ENCODE data around the gene TNFRSF14. TPM values are rescaled to one million over a fixed set of nuclear protein-coding genes. Genes with fewer than 3 reads are reported as not detected.

The TNFRSF14 gene
- total RNA-seq, 4 donors from 2014 or later: 35.2 to 43.6 (median 38.3) TPM

DNA sequence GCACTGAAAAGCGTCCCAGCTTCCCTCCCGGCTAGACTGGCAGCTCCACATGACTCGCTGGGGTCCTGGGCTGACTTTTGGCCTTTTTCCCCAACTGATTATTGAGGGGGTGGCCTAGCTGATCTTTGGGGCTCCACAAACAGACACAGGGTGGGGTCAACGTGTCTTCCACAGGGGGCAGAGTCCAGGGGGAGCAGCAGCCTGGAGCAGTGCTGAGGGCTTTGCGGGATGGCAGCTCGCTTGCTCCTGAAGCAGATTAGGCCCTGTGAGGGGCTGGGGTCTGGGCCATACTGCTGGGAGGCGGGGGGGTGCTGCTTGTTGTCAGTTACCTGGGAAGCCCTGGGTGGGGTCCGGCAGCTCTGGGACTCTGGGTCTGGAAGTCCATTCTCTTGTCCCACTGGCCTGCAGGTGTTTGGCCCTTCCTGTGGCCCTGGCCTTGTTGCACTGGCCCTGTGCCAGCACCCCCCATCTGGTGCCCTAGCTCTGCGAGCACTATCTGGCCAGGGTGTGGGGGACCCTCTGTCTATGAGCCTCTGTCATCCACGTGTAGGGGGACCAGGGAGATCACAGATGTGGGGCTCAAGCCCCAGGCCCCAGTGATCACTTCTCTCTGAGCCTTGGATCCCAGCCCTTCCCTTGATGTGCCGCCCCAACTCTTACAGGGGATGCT is 13.8 kb upstream of the TNFRSF14 start:
- H3K4me3 ChIP-seq (ENCODE audit: low read depth, poor library complexity, severe bottlenecking): no peak overlapping the region
- intact Hi-C loops (cut with DNase I; ENCODE audit: low total_unique reads): no loop called here
- no peak for DNase-seq (ENCODE audit: low spot score in 2 of 2)
- TF ChIP-seq, protein P1, sequence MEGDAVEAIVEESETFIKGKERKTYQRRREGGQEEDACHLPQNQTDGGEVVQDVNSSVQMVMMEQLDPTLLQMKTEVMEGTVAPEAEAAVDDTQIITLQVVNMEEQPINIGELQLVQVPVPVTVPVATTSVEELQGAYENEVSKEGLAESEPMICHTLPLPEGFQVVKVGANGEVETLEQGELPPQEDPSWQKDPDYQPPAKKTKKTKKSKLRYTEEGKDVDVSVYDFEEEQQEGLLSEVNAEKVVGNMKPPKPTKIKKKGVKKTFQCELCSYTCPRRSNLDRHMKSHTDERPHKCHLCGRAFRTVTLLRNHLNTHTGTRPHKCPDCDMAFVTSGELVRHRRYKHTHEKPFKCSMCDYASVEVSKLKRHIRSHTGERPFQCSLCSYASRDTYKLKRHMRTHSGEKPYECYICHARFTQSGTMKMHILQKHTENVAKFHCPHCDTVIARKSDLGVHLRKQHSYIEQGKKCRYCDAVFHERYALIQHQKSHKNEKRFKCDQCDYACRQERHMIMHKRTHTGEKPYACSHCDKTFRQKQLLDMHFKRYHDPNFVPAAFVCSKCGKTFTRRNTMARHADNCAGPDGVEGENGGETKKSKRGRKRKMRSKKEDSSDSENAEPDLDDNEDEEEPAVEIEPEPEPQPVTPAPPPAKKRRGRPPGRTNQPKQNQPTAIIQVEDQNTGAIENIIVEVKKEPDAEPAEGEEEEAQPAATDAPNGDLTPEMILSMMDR (IDR thresholded peaks at IDR 0.05): no peak
- 70 to 82% methylated on average over 8 to 11 of the region's 11 CpGs for WGBS, 2 donors

DNA sequence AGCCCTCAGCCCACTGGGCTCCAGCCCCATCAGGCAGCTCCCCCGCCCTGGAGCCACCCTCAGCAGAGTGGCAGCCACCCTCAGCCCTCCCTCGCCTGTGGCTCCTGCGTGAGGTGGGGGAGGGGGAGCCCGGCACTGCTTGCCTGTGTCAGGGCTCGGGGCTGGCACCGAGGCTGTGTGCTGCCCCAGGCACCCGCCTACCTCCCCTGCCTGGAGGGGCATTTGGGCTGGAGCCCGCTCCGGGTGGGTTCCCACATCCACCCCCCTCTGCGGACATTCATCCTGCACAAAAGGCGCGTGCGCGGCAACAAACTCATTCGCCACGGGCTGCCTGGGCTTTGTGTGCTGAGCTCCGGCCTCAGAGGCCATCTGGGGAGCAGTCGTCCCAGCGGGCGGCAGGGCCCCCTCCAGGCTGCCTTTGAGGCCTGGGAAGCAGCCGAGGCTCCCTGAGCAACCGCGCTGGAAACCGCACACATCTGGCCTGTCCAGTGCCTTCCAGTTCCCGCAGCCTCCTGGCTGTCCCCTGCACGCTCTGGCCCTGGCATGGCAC is 12.6 kb upstream of the TNFRSF14 start:
- intact Hi-C loops (cut with DNase I; ENCODE audit: low total_unique reads): no loop called here
- no peak overlapping the region for H3K4me3 ChIP-seq (ENCODE audit: low read depth, poor library complexity, severe bottlenecking)
- WGBS, 2 donors: 5 to 15% methylated on average over 11 to 19 of the region's 26 CpGs
- TF ChIP-seq, protein P1 (IDR thresholded peaks at IDR 0.05): no peak
- TF ChIP-seq POLR2A (IDR thresholded peaks at IDR 0.05): no peak
- no peak for DNase-seq (ENCODE audit: low spot score in 2 of 2)

DNA sequence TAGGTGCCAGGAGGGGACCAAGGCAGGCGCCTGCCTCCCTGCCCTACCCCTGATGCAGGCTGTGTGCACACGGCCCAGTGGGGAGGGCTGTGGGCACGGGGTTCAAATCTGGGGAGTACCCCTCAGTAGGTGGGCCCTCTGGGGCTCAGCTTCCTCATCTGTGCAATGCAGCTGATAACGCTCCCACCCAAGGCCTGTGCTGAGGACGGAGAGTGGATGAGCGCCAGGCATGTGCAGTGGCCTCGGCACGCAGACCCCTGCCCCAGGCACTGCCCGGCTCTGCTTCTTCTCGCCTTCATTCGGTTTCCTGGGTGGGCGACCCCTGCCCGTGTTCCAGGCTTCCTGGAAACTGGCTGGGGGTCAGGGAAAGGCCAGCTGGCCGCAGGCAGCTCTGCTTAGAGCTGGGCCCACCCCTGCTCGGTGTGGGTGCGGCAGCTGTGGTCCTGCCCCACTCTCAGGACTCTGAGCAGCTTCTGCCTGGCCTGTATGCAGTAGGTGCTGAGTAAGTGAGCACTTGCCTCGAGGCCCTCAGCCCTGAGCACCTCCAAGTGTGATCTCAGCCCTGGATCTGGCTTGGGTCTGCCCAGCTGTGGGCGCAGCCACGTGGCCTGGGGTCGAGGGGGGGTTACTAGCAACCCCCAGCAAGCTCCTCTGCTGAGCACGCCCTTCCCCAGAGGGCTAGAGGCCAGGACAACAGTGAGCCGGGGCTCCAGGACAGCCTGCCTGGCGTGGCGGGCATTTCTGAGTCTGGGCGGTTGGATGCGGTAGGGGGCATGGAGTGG is 11.9 kb upstream of the TNFRSF14 start:
- WGBS, 2 donors: 42 to 44% methylated on average over 22 to 24 of the region's 26 CpGs
- DNase-seq (ENCODE audit: low spot score in 2 of 2): no peak
- no peak for TF ChIP-seq POLR2A (IDR thresholded peaks at IDR 0.05)
- TF ChIP-seq, protein P1 (IDR thresholded peaks at IDR 0.05): no peak
- intact Hi-C loops (cut with DNase I; ENCODE audit: low total_unique reads): no loop called here
- no peak overlapping the region for H3K4me3 ChIP-seq (ENCODE audit: low read depth, poor library complexity, severe bottlenecking)

- H3K4me3 ChIP-seq (ENCODE audit: low read depth, poor library complexity, severe bottlenecking): no peak overlapping the region
- no peak for TF ChIP-seq POLR2A (IDR thresholded peaks at IDR 0.05)
- TF ChIP-seq, protein P1 (IDR thresholded peaks at IDR 0.05): no peak
- 69 to 77% methylated on average over 10 of the region's 19 CpGs for WGBS, 2 donors
- intact Hi-C loops (cut with DNase I; ENCODE audit: low total_unique reads): no loop called here
- no peak for DNase-seq (ENCODE audit: low spot score in 2 of 2)
Observed at GRCh38 chr1:2544875-2545640, 11.1 kb upstream of the TNFRSF14 start.

GRCh38 chr1:2545754-2546514 is 10.2 kb upstream of the TNFRSF14 start:
- peak overlapping the region; percentile 16 for H3K4me3 ChIP-seq (ENCODE audit: low read depth, poor library complexity, severe bottlenecking)
- peak; percentile 89 to 98 for DNase-seq (ENCODE audit: low spot score in 2 of 2)
- intact Hi-C loops (cut with DNase I; ENCODE audit: low total_unique reads): no loop called here
- WGBS, 2 donors: 26 to 35% methylated on average over 6 to 7 of the region's 43 CpGs
- TF ChIP-seq POLR2A (IDR thresholded peaks at IDR 0.05): no peak
- TF ChIP-seq, protein P1 (IDR thresholded peaks at IDR 0.05): no peak

Measured in lower leg skin (tissue), 4 donors.